Left colon (tissue), 2 donors: Measurements from ENCODE around the gene PUS7L. TPM values are rescaled to one million over a fixed set of nuclear protein-coding genes. Genes with fewer than 3 reads are reported as not detected.
"Not testable (repeated sequence)": the region's sequence is repeated elsewhere in the genome, so short reads cannot be mapped to it uniquely, and the experiment has no call there.

Experiments used
- ATAC-seq: fragments of 200-7000 bp; cut with Tn5 transposase; one replicate; pipeline ENCODE4 v1.9.1; 2020; ENCODE audit warnings: mild to moderate bottlenecking, moderate library complexity
- DNase-seq, 2 donors: peaks; one replicate each; pipeline ENCODE4 v3.0.0-alpha.2; 2020
- intact Hi-C, 2 donors: fragments of 100-400 bp; cut with DNase I in 1 of 2; cut with micrococcal nuclease in 1 of 2; formaldehyde crosslinking; loops; one replicate each; pipeline versions ENCODE4 v1.11.2 to v1.14.0; 2022; cut with DNase I, micrococcal nuclease
- total RNA-seq, 2 donors: library from RNA; stranded (reverse); fragmentation: NEBNext Ultra II Directional; extraction: Animal tissue kit (Norgen Biotek cat#: 25700); gene quantifications; one replicate each; pipeline ENCODE4 v1.2.1, GENCODE V29; 2021
- donor health status: DM: no; HTN: no; CAD: no.
- donor health status: DM: yes; HTN: yes; CAD: no.

Gene PUS7L
- total RNA-seq, 2 donors from 2014 or later: 13.3 to 15.2 TPM

DNA sequence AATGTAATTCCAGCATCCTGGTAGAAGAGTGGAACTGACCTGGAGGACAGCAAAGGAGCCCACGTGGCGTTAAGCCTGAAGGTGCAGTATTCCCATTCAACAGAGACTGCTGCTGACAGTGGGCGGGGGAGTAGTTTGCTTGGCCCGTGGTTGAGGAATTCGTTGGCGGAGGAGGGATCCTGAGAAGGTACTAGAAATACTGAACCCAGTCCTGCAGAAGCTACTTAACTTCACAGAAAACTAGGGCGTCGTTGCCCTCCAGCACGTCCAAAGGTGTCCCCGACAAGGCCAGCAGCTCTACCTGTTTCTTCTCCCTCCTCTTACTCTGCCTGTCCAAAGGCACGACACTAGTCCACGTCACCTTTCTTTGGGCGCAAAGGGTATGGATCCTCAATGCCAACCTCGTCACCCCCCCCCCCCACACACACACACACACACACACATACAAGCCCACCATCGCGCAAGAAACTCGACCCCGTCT, 303 bp downstream of the PUS7L start:
- ATAC-seq (peak; percentile 49), DNase-seq (peak in 1 of 2 donors; percentile 44)

DNA sequence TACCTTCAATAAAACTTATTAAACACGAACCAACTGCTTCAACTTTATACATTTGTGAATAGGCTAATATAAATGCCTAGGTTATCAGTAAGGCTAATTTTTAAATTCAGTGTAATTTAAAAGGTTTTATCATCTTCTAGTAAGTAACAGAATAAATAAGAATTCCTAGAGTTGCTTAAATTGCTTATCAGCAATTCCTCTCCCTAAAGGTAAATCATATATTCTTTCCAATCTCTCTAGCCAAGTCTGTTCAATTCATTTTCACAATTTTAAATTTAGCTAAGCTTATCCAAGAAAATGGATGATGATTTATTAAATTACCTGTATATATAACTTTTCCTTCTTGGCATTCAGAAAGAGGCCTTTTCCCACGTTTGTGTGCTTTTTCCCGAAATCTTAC, 4.6 kb downstream of the PUS7L start:
- intact Hi-C loops: loop anchor here in 1 of 2 donors (10.0 kb wide), 1 partner anchor 51 kb away; the partner anchor contains the start of gene TWF1
- DNase-seq (no peak), ATAC-seq (no peak)

More for the DNA sequence above, 303 bp downstream of the PUS7L start:
- intact Hi-C loops: loop anchor here in 1 of 2 donors (10.0 kb wide), 1 partner anchor 47 kb away; the partner anchor contains the start of gene TWF1

- ATAC-seq, DNase-seq: not testable (repeated sequence)
- intact Hi-C loops: loop anchor here in 1 of 2 donors (10.0 kb wide), 1 partner anchor 53 kb away; the partner anchor contains the start of gene TWF1
Measured at GRCh38 chr12:43751360-43751759, 7.2 kb downstream of the PUS7L start.

- intact Hi-C loops: loop anchor here in 1 of 2 donors (10.0 kb wide), 1 partner anchor 54 kb away; the partner anchor contains the start of gene TWF1
- ATAC-seq: no peak
- no peak for DNase-seq
Measured at GRCh38 chr12:43750814-43751213, 7.8 kb downstream of the PUS7L start.

DNA sequence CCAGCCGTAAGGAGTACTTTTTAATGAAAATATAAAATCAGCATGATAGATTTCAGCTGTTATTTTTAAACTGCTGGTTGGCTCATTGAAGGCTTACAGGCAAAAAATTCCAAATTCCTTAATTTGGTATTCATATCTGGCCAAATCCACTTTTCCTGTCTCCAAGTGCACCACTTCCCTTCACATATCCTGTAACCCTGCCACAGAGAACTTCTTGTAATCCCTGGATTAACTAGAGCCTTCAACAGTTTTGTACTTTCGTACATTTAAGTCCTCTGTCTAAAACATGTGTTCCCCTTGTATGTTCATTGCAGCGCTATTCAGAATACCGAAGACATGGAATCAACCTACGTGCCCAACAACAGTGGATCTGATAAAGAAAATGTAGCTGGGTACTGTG, 9.6 kb downstream of the PUS7L start:
- intact Hi-C loops: no loop called here
- ATAC-seq (no peak), DNase-seq (no peak)

GRCh38 chr12:43744826-43745225, 13.8 kb downstream of the PUS7L start:
- intact Hi-C loops: no loop called here
- DNase-seq (no peak), ATAC-seq (no peak)

DNA sequence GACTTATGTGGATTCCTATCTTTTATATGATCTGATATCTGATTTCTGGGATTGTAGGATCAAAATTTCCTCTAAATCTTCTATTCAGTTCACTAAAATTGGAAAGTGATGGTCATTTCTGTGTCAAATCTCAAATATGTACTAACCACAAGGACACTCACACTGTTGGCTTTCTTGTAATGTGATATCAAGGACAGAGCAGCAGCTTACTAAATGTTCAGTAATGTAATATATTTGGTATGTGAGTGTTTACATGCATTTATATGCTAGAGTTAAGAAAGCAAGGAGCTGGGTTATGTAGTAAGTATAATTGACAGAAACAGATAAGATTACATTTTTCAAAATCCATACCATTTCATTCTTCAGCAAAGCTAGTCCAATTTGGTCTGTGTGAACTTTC, 16.5 kb downstream of the PUS7L start:
- intact Hi-C loops: no loop called here
- DNase-seq (no peak), ATAC-seq (no peak)

GRCh38 chr12:43740511-43741100, 18.0 kb downstream of the PUS7L start:
- intact Hi-C loops: no loop called here
- ATAC-seq (no peak), DNase-seq (no peak)

DNA sequence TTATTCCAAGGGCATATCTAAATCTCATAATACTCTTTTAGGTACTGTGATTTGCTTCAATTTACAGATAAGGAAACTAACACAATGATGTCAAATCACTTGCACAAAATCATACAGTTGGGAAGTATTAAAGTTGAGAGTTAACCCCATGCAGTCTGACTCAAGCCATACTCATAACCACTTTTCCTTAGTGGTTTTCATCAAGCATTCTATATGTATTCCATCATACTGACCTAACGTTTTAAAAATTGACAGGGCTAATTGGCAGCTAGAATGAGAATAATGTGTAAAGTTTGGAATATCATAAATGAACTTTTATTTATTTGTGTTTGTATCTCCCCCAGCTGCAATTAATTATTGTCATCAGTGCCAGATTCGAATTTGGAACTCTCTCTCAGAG, 20.9 kb downstream of the PUS7L start:
- DNase-seq (no peak), ATAC-seq (no peak)
- intact Hi-C loops: no loop called here

DNA sequence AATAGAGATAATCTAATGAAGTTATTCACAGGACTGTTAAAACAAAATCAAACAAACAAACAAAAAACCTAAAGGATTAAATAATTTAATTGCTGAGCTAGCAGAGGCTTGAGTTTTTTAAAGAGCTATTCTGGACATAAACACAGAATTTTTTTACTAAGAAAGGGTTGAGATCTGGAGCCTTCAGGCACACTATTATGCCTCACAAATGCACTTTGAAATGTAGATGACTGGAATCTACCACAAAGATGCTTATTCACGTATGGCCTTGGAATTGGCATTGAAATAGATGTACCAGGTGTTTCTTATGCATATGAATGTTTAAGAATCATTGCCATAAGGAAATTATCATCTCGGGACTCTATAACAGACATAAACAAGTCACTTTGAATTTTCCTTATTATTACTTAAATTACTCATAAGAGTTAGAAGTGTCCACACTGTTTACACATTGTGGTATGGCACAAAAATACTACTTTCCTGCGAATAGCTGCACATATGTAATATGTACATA, 21.6 kb downstream of the PUS7L start:
- DNase-seq (no peak), ATAC-seq (no peak)
- intact Hi-C loops: no loop called here

GRCh38 chr12:43733687-43734086, 24.9 kb downstream of the PUS7L start:
- intact Hi-C loops: no loop called here
- DNase-seq: no peak
- no peak for ATAC-seq

- no peak for ATAC-seq
- no peak for DNase-seq
- intact Hi-C loops: no loop called here
Measured at GRCh38 chr12:43730283-43730682, 28.3 kb downstream of the PUS7L start.

GRCh38 chr12:43728698-43729097, 29.9 kb downstream of the PUS7L start:
- intact Hi-C loops: no loop called here
- no peak for ATAC-seq
- no peak for DNase-seq

- DNase-seq: no peak
- intact Hi-C loops: no loop called here
- ATAC-seq: no peak
Measured at GRCh38 chr12:43728117-43728516, 30.5 kb downstream of the PUS7L start.

- intact Hi-C loops: no loop called here
- no peak for ATAC-seq
Measured at GRCh38 chr12:43723134-43723533, 35.5 kb downstream of the PUS7L start.

DNA sequence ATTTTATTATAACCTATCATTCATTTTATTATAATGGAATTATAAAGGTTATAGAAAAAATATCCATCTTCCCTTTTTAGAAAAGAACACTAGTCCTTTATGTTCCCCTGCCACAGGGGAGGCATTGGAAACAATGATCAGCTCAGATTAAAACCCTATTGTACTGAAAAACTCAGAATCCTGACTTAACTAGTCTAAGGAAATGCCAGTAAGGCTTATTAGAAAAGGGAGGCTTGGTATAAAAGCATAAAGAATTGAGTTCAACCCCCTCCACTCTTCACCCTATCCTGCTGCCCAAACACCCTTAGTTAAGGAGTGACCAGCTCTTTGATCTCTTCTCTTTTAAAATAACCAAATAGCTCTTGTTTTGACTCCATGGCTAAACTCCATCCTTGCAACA, 36.0 kb downstream of the PUS7L start:
- DNase-seq: no peak
- intact Hi-C loops: no loop called here
- no peak for ATAC-seq

More at GRCh38 chr12:43723134-43723533, 35.5 kb downstream of the PUS7L start:
- no peak for DNase-seq

DNA sequence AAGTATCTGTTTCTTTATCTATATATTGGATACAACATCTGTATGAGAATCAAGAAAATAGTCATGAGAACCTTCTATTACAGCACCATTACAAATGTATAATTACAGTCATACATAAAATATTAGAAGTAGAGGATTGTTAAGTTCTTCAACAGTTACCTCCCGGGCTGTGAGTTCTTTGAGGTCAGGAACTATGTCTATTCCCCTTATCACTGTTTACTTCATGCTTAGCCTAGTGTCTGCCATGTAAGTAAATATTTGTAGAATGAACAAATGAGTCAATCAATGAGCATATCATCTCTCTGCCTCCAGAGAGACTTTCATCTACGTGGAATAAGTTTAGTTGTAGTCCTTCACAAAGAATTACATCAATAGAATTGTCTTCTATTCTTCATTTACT, 47.2 kb downstream of the PUS7L start:
- intact Hi-C loops: no loop called here
- ATAC-seq: no peak
- no peak for DNase-seq

GRCh38 chr12:43703772-43704171, 54.8 kb downstream of the PUS7L start:
- ATAC-seq, DNase-seq, intact Hi-C loops: not testable (repeated sequence)

GRCh38 chr12:43701194-43701593, 57.4 kb downstream of the PUS7L start:
- intact Hi-C loops, DNase-seq, ATAC-seq: not testable (repeated sequence)

- ATAC-seq: no peak
- intact Hi-C loops: no loop called here
- DNase-seq: no peak
Measured at GRCh38 chr12:43696154-43696553, 62.4 kb downstream of the PUS7L start.

GRCh38 chr12:43694879-43695278, 63.7 kb downstream of the PUS7L start:
- no peak for DNase-seq
- ATAC-seq: no peak
- intact Hi-C loops: no loop called here
